IPS DF 6.9 (cell line): ENCODE results near the gene ANG.
A peak's percentile ranks its signal among the peaks of the same experiment; 100 is the strongest.

Experiments
- DNase-seq: peaks from one replicate; pipeline ENCODE4 v3.0.0-alpha.2; 2013; ENCODE audit warnings: low read depth, low spot score
- H3K27ac ChIP-seq: one replicate; pipeline ENCODE4 v1.5.1; 2013; ENCODE audit warnings: low read length, control low read depth
- H3K27me3 ChIP-seq: 2 replicates; pipeline ENCODE4 v1.6.1; 2013; ENCODE audit warnings: mild to moderate bottlenecking, low read length; ENCODE audit not compliant: control insufficient read depth, insufficient read depth
- H3K36me3 ChIP-seq: 2 replicates; pipeline ENCODE4 v1.6.1; 2013; ENCODE audit warnings: low read length; ENCODE audit not compliant: control insufficient read depth, insufficient read depth
- H3K4me1 ChIP-seq: 2 replicates; pipeline ENCODE4 v1.6.1; 2013; ENCODE audit warnings: low read length; ENCODE audit not compliant: control insufficient read depth, insufficient read depth
- H3K4me3 ChIP-seq: 2 replicates; pipeline ENCODE4 v1.5.1; 2013; ENCODE audit warnings: mild to moderate bottlenecking, low read length
- H3K9me3 ChIP-seq: 2 replicates; pipeline ENCODE4 v1.6.1; 2013; ENCODE audit warnings: low read length, inconsistent platforms; ENCODE audit not compliant: control insufficient read depth, insufficient read depth
- WGBS: extraction: QIAGEN DNeasy Blood & Tissue Kit; methylation state at CpG from one replicate; pipeline ENCODE4 v1.1.7; 2013; ENCODE audit warnings: mixed read lengths, missing lambda C conversion rate; ENCODE audit not compliant: insufficient read length, insufficient coverage; 5-methylcytosine and 5-hydroxymethylcytosine counted together

Gene ANG

DNA sequence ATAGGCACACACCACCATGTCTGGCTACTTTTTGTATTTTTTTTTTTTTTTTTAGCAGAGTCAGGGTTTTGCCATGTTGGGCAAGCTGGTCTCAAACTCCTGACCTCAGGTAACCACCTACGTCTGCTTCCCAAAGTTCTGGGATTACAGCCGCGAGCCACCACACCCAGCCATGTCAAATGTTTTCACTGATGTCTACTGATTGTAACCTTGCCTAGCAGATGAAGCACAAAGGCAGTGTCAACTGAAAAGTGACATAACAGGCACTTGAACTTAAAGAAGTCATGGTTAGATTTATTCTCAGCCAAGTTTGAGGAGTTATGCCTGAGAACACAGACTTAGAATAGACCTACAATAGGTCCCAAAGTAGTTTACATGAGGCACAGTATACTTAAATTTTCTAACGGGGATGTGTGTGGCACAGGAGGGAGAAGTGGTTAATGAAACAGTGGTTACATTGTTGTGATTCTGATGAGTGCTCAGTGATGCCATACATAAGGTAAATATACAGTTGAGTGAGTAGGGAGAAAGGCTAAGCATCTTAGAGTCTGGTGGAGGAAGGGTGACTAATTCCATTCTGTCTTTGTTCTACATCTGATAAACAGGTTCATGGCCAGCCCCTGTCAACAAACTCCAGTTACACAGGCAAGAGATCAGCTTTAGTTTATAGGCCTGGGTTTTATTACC lies 16.8 kb upstream of the ANG start:
- no peak for DNase-seq
- Histone ChIP-seq H3K36me3 (no peaks in the 10 kb centered on the region), H3K4me3 (no peak overlapping the region), H3K27me3 (no peaks in the 10 kb centered on the region), H3K9me3 (no peaks in the 10 kb centered on the region), H3K4me1 (no peaks in the 10 kb centered on the region), H3K27ac (no peak overlapping the region)
- no CpG with 5 or more reads among the region's 4 CpGs for WGBS

DNA sequence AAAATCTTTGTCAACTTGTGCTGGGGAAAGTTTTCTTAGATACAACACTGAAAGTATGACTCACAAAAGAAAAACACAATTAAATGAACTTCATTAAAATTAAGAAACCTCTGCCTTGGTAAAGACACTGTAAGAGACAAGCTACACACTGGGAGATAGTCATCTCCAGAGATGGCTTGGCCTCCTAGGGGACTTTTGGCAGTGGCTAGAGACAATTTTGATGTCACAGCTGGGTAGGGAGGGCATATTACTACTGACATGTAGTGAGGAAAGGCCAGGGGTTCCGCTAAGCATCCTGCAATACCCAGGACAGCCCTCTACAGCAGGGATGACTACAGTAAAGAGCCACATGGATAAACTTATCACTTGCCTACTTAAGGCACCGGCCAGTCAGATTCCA lies 12.9 kb upstream of the ANG start:
- no peak overlapping the region for H3K27ac ChIP-seq
- no peaks in the 10 kb centered on the region for H3K4me1 ChIP-seq
- WGBS, result no CpG with 5 or more reads among the region's 2 CpGs
- no peaks in the 10 kb centered on the region for H3K36me3 ChIP-seq
- no peak overlapping the region for H3K4me3 ChIP-seq
- H3K9me3 ChIP-seq, result no peaks in the 10 kb centered on the region
- no peaks in the 10 kb centered on the region for H3K27me3 ChIP-seq
- DNase-seq, result no peak

DNA sequence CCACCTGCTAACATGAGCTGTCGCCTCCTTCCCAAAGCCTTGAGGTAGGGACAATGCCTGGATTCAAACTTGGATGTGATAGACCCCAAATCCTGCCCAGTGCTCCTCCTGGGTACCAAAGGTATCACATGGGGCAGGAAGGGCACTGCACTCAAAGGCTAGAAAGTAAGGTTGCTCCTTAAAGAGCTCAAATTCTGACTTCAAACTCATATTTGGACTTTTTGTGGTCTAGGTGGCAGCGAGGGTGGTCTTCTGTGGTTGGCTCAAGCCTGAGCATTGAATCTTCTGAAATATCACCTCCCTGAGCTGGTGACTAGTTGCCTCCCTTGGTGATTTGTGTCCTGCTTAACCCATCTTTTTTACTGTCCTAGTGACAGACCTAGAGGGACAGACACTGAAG lies 12.5 kb upstream of the ANG start:
- DNase-seq, result no peak
- no CpG with 5 or more reads among the region's 2 CpGs for WGBS

DNA sequence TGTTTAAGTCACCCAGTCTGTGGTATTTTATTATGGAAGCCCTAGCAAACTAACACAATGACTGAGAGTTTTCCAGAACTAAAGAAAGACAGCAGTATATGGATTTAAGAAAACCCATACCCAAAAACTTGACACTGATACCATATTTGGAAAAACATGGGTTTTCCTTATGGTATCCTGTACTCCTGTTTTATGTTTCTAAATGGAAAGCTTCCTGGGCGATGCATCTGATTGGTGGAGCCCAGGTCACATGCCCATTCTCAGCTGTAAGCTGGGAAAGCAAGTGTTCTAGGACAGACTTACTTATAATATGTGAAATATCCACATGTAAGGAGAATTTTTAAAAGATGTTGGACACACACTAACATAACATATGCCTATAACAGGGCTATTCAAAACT lies 8.7 kb upstream of the ANG start:
- Histone ChIP-seq H3K4me1 (no peaks in the 10 kb centered on the region), H3K36me3 (no peaks in the 10 kb centered on the region), H3K9me3 (no peaks in the 10 kb centered on the region), H3K27ac (no peak overlapping the region), H3K27me3 (no peaks in the 10 kb centered on the region), H3K4me3 (no peak overlapping the region)
- no peak for DNase-seq
- whole genome bisulfite sequencing, result no CpG with 5 or more reads among the region's 1 CpG

More for the DNA sequence above, 12.5 kb upstream of the ANG start:
- Histone ChIP-seq H3K4me3 (no peak overlapping the region), H3K36me3 (no peaks in the 10 kb centered on the region), H3K27me3 (no peaks in the 10 kb centered on the region), H3K9me3 (no peaks in the 10 kb centered on the region), H3K4me1 (no peaks in the 10 kb centered on the region), H3K27ac (no peak overlapping the region)

DNA sequence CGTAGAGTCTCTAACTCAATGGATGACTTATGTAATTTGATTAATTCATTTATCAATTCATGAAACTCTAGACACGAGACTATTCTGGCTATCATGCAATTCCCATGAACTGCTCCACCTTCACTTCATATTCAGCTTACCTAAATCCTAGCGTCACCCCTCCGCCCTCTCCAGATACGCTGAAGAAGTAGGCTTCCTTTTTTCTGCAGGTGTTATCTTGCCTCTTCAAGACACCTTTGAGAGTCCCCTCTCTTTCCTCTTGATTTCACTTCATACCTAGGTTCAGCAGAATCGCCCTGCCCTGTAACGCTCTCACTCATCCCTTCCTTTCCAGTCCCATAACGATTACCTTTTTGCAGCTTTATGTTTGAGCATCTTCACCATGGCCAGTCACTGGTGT lies 8.2 kb upstream of the ANG start:
- Histone ChIP-seq H3K4me3 (no peak overlapping the region), H3K4me1 (no peaks in the 10 kb centered on the region), H3K9me3 (no peaks in the 10 kb centered on the region), H3K36me3 (no peaks in the 10 kb centered on the region), H3K27me3 (no peaks in the 10 kb centered on the region), H3K27ac (no peak overlapping the region)
- DNase-seq, result no peak
- no CpG with 5 or more reads among the region's 8 CpGs for WGBS

DNA sequence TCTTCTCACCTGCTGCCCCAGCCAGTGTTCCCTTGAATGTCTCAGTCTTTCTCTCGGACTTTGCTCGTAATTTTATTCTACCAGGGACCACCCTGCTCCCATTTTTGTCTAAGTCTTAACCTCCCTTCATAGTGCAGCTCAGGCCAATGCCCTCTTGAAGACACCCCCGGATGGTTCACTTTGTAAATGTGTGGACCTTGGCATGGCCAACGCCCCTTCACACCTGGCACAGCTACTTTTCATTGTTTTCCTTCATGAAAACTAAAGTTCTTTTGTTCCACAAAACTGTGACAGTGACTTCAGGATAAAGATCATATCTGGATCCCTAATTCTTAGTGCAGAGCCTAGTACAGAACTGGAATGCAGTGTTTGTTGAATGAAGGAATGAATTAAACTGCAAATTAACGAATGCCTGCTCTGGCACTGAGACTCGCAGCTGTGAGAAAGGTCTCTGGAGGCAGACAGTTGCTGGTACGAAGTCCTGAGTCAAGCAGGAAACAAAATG lies 7.7 kb upstream of the ANG start:
- Histone ChIP-seq H3K4me3 (peak overlapping the region; percentile 86; the same call in 1 of the 2 replicates), H3K4me1 (no peaks in the 10 kb centered on the region), H3K9me3 (no peaks in the 10 kb centered on the region), H3K36me3 (no peaks in the 10 kb centered on the region), H3K27me3 (no peaks in the 10 kb centered on the region), H3K27ac (no peak overlapping the region)
- WGBS, result no CpG with 5 or more reads among the region's 7 CpGs
- DNase-seq, result no peak

DNA sequence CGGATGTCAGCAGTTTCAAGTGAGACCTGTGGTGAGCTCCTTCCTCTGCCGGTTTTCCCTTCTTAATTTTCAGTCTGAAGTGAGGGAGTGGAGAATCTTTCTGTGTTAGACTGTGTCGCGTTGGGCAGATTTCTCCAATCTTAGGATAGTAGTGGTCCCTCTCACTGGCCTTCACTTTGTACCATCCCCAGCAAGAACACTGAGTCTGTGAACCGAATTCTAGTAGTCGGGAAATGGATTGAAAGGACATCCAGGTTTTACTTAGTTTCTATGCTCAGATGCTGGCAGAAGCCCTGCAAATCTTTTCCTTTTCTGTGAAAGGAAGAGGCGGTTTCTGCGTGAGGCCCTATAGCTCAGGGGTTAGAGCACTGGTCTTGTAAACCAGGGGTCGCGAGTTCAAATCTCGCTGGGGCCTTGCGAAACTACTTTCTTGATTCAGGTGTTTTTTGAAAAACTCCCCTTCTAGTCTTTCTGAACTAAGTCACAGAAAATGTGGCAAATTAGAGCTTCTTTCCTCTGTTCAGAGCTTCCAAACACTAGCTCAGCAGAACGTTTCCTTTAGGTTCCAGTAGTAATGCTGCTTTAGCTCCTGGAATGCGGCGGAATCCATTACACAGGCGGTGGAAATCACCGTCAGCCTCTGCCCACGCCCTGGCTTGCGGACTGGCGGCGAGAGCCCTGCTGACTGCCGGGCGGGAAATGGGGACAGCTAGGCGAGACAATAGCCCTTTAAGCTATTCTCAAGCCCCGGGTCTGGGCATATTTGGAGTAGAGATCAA lies 7.0 kb upstream of the ANG start:
- peak overlapping the region; percentile 86; the same call in 1 of the 2 replicates for H3K4me3 ChIP-seq

DNA sequence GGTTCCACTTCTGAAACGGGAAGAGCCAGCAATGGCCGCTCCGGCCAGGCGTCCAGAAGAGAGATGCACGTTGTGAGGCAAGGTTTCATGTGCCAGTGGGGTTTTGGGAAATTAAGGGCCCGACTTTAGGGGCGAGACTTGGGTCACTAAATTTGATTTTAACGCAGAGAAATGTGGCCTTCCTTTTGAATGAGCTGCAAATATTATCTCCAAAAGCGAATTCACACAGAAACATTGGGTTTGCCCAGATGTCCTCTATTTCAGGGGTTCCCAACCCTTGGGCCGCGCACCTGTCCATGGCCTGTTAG lies 6.5 kb upstream of the ANG start:
- Histone ChIP-seq H3K9me3 (no peaks in the 10 kb centered on the region), H3K27me3 (no peaks in the 10 kb centered on the region), H3K36me3 (no peaks in the 10 kb centered on the region), H3K4me1 (no peaks in the 10 kb centered on the region), H3K27ac (no peak overlapping the region), H3K4me3 (peak overlapping the region; percentile 86; the same call in 1 of the 2 replicates)
- no peak for DNase-seq
- WGBS, result no CpG with 5 or more reads among the region's 11 CpGs

More for the DNA sequence above, 7.0 kb upstream of the ANG start:
- no peaks in the 10 kb centered on the region for H3K9me3 ChIP-seq
- no peaks in the 10 kb centered on the region for H3K27me3 ChIP-seq
- no peaks in the 10 kb centered on the region for H3K36me3 ChIP-seq
- H3K27ac ChIP-seq, result no peak overlapping the region
- no peak for DNase-seq
- no CpG with 5 or more reads among the region's 25 CpGs for WGBS
- H3K4me1 ChIP-seq, result no peaks in the 10 kb centered on the region

DNA sequence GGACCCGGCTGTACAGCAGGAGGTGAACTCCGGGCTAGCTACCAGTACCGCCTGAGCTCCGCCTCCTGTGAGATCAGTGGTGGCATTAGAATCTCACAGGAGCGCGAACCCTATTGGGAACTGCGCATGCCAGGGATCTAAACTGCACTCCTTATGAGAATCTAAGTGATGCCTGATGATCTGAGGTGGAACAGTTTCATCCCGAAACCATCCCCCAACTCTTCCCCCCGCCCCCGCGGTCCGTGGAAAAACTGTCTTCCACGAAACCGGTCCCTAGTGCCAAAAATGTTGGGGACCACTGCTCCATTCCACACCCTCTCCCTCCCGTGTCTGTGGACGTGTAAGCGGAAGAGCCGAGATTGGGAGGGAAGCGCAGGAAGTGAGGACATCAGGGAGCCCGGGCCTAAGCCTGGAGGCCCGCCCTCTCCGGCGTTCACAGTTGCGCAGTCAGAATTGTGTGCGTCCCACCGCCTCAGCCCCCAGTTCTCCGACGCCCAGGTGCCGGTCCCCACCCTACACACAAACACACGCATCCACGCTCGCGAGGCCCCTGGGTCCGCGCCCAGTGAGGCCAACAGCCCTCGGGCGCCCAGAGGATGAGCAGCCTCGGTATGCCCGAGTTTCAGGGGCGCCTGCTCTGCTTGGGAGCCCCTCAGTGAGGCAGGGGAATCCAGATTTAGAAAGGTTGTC lies 6.0 kb upstream of the ANG start:
- no peaks in the 10 kb centered on the region for H3K36me3 ChIP-seq
- H3K27ac ChIP-seq, result no peak overlapping the region
- no peak for DNase-seq
- H3K27me3 ChIP-seq, result no peaks in the 10 kb centered on the region
- WGBS, result no CpG with 5 or more reads among the region's 40 CpGs
- no peaks in the 10 kb centered on the region for H3K4me1 ChIP-seq
- H3K4me3 ChIP-seq, result peak overlapping the region; percentile 86
- no peaks in the 10 kb centered on the region for H3K9me3 ChIP-seq

DNA sequence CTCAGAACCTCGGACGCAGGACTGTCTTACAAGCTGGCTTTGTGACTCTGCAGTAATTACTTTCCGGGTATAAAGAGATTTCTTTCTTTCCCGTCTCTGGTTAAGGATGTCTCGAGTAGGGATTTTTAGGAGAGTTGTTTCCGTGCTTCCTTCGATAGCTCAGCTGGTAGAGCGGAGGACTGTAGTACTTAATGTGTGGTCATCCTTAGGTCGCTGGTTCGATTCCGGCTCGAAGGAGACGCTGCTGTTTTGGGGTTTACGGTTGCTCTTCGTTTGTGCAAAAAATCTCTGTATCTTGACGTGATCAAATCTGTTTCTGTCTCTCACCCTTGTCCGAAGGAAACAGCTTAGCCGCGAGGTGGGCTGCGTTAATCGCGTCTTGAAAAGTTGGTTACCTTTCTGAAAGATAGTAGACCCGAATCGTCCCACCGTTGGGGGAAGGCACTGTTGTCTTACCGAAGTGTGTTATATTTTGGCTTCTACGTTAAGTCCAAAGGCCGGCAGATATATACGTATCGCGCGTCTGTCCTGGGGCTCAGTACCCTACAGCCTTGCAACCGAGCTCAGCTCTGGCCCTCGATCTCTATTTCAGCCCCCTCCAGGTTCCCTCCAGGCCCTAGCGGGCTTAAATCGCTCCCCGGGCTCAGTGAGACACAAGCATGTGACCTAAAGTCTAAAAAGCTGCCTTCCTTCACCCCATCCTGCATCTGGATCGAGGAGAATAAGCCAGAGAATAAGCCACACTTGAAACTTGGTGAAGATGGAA lies 5.3 kb upstream of the ANG start:
- WGBS, result no CpG with 5 or more reads among the region's 38 CpGs
- Histone ChIP-seq H3K4me1 (no peaks in the 10 kb centered on the region), H3K36me3 (no peaks in the 10 kb centered on the region), H3K27me3 (no peaks in the 10 kb centered on the region), H3K4me3 (peak overlapping the region; percentile 86; the same call in 1 of the 2 replicates), H3K9me3 (no peaks in the 10 kb centered on the region), H3K27ac (no peak overlapping the region)
- no peak for DNase-seq
